Fibroblast of pulmonary artery (primary cell): ENCODE results near the gene DDAH1.

Experiments
- DNase-seq: peaks from one replicate; pipeline ENCODE4 v3.0.0-alpha.2; 2010; ENCODE audit warnings: low read depth
- H3K4me3 ChIP-seq: replicated peaks from 2 replicates; pipeline ENCODE4 v1.5.1; 2011; ENCODE audit warnings: low read depth, mild to moderate bottlenecking, control low read depth, low read length, moderate library complexity
- CTCF ChIP-seq: IDR thresholded peaks from 2 replicates; pipeline ENCODE4 v1.5.1; 2011; ENCODE audit warnings: mild to moderate bottlenecking, control low read depth, low read length, inconsistent platforms; ENCODE audit errors: missing control alignments

The DDAH1 gene

GRCh38 chr1:85363521-85363920 lies 101.4 kb downstream of the DDAH1 start:
- no peak for TF ChIP-seq CTCF
- H3K4me3 ChIP-seq: no peak overlapping the region
- no peak for DNase-seq

- no peak overlapping the region for H3K4me3 ChIP-seq
- DNase-seq: no peak
- no peak for TF ChIP-seq CTCF
Measured at GRCh38 chr1:85363092-85363491, 101.9 kb downstream of the DDAH1 start.

- TF ChIP-seq CTCF: no peak
- no peak overlapping the region for H3K4me3 ChIP-seq
- DNase-seq: no peak
Measured at GRCh38 chr1:85361606-85362296, 103.2 kb downstream of the DDAH1 start.

GRCh38 chr1:85360730-85361493 lies 104.0 kb downstream of the DDAH1 start:
- no peak overlapping the region for H3K4me3 ChIP-seq
- DNase-seq: peak; percentile 53
- no peak for TF ChIP-seq CTCF

- no peak for TF ChIP-seq CTCF
- no peak overlapping the region for H3K4me3 ChIP-seq
- peak; percentile 60 for DNase-seq
Measured at GRCh38 chr1:85359874-85360721, 104.9 kb downstream of the DDAH1 start.

- DNase-seq: no peak
- no peak overlapping the region for H3K4me3 ChIP-seq
- no peak for TF ChIP-seq CTCF
Measured at GRCh38 chr1:85358702-85359438, 106.1 kb downstream of the DDAH1 start.
